H1 (cell line): Measurements from ENCODE around the gene MORN5. TPM values are rescaled to one million over a fixed set of nuclear protein-coding genes. Genes with fewer than 3 reads are reported as not detected.
A peak's percentile ranks its signal among the peaks of the same experiment; 100 is the strongest.

Experiments
- CTCF ChIA-PET: fragments of 300-600 bp; sonication (Branson Sonifier 250); formaldehyde crosslinking; loops from one replicate; lab custom pipeline; 2021; ENCODE audit not compliant: partially characterized antibody; lab: Charles Lee
- POLR2A ChIA-PET: fragments of 300-600 bp; sonication (Branson Sonifier 250); formaldehyde crosslinking; loops from one replicate; lab custom pipeline; 2021; ENCODE audit warnings: inconsistent platforms; ENCODE audit not compliant: partially characterized antibody; lab: Charles Lee
- DNase-seq, 2 experiments: peaks; one replicate each; pipeline versions ENCODE4 v3.0.0 to v3.0.0-alpha.2; 2010 to 2022; ENCODE audit warnings: low spot score in 2 of 2, low read depth in 1 of 2, mixed read lengths in 1 of 2
- FAIRE-seq: peaks from 2 replicates; lab custom pipeline; 2011; peaks lifted over from hg19 to GRCh38; lab: Jason Lieb, UNC
- H2AFZ ChIP-seq: 2 replicates; pipeline ENCODE4 v1.8.1; 2012; ENCODE audit warnings: low read length, inconsistent platforms
- H2AK5ac ChIP-seq: 2 replicates; pipeline ENCODE4 v1.6.1; 2013; ENCODE audit warnings: low read depth, low read length
- H2BK120ac ChIP-seq: replicated peaks from 2 replicates; pipeline ENCODE3; 2013; ENCODE audit warnings: low read depth, low read length, inconsistent platforms
- H2BK12ac ChIP-seq: 2 replicates; pipeline ENCODE4 v1.6.1; 2013; ENCODE audit warnings: low read depth, low read length
- H2BK15ac ChIP-seq: 2 replicates; pipeline ENCODE4 v1.6.1; 2013; ENCODE audit warnings: low read length
- H2BK20ac ChIP-seq: 2 replicates; pipeline ENCODE4 v1.6.1; 2013; ENCODE audit warnings: low read length
- H2BK5ac ChIP-seq: 2 replicates; pipeline ENCODE4 v1.6.1; 2013; ENCODE audit warnings: low read depth, low read length
- H3K14ac ChIP-seq: 2 replicates; pipeline ENCODE4 v1.6.1; 2013; ENCODE audit warnings: inconsistent platforms; ENCODE audit not compliant: insufficient read length
- H3K18ac ChIP-seq: 2 replicates; pipeline ENCODE4 v1.6.1; 2013; ENCODE audit warnings: low read length; ENCODE audit errors: extremely low read depth
- H3K23ac ChIP-seq: 2 replicates; pipeline ENCODE4 v1.6.1; 2013; ENCODE audit warnings: inconsistent platforms; ENCODE audit not compliant: insufficient read length
- H3K23me2 ChIP-seq: 2 replicates; pipeline ENCODE4 v1.6.1; 2013; ENCODE audit warnings: low read depth, low read length
- H3K27ac ChIP-seq: 2 replicates; pipeline ENCODE4 v1.6.1; 2011; ENCODE audit warnings: low read depth, low read length, inconsistent platforms
- H3K27me3 ChIP-seq, 4 experiments: replicated peaks in 1 of 4; 1 replicate in 1 of 4; 2 replicates in 3 of 4; pipeline versions ENCODE4 v1.6.1 to v1.8.1; 2011 to 2013; ENCODE audit warnings: low read length in 3 of 4, mild to moderate bottlenecking in 3 of 4, inconsistent platforms in 2 of 4, mixed read lengths in 2 of 4, moderate library complexity in 1 of 4; ENCODE audit not compliant: control insufficient read depth in 3 of 4, insufficient read depth in 3 of 4; ENCODE audit errors: extremely low read depth in 1 of 4
- H3K36me3 ChIP-seq, 4 experiments: 2 replicates each; pipeline versions ENCODE4 v1.6.1 to v1.8.1; 2011 to 2013; ENCODE audit warnings: mild to moderate bottlenecking in 4 of 4, low read length in 3 of 4, moderate library complexity in 2 of 4, control low read depth in 1 of 4, inconsistent platforms in 1 of 4; ENCODE audit not compliant: insufficient read depth in 4 of 4, control insufficient read depth in 2 of 4
- H3K4ac ChIP-seq: replicated peaks from 2 replicates; pipeline ENCODE3; 2013; ENCODE audit warnings: low read length, low read depth, mixed read lengths, inconsistent platforms; ENCODE audit not compliant: insufficient read length
- H3K4me1 ChIP-seq, 4 experiments: replicated peaks in 1 of 4; 1 replicate in 1 of 4; 2 replicates in 3 of 4; pipeline versions ENCODE4 v1.6.1 to v1.8.1; 2011 to 2013; ENCODE audit warnings: low read length in 3 of 4, inconsistent platforms in 2 of 4, mixed read lengths in 1 of 4; ENCODE audit not compliant: insufficient read depth in 4 of 4, control insufficient read depth in 3 of 4
- H3K4me2 ChIP-seq, 2 experiments: 2 replicates each; pipeline versions ENCODE4 v1.6.1 to v1.8.1; 2011 to 2013; ENCODE audit warnings: low read depth in 2 of 2, low read length in 2 of 2, control low read depth in 1 of 2, inconsistent platforms in 1 of 2, mild to moderate bottlenecking in 1 of 2; ENCODE audit not compliant: insufficient read depth in 1 of 2
- H3K4me3 ChIP-seq, 4 experiments: fragments of 200-600, 300-600 bp in 1 of 4; sonication (generic), shearing (Covaris generic), sonication (Bioruptor Twin) in 1 of 4; 2 replicates each; pipeline versions ENCODE4 v1.5.1 to v1.8.1; 2011 to 2016; ENCODE audit warnings: low read length in 4 of 4, low read depth in 3 of 4, control low read depth in 2 of 4, inconsistent platforms in 2 of 4, mild to moderate bottlenecking in 2 of 4, mixed read lengths in 1 of 4, moderate library complexity in 1 of 4; ENCODE audit not compliant: insufficient read depth in 2 of 4; ENCODE audit errors: extremely low read depth in 1 of 4
- H3K56ac ChIP-seq: replicated peaks from 2 replicates; pipeline ENCODE3; 2013; ENCODE audit warnings: low read depth, mild to moderate bottlenecking, mixed read lengths, low read length, inconsistent platforms; ENCODE audit not compliant: insufficient read length
- H3K79me1 ChIP-seq: 2 replicates; pipeline ENCODE4 v1.6.1; 2013; ENCODE audit warnings: low read depth, low read length, control low read depth
- H3K79me2 ChIP-seq, 2 experiments: 2 replicates each; pipeline versions ENCODE4 v1.6.1 to v1.8.1; 2012 to 2013; ENCODE audit warnings: low read length in 2 of 2, mild to moderate bottlenecking in 2 of 2, inconsistent platforms in 1 of 2; ENCODE audit not compliant: insufficient read depth in 2 of 2, control insufficient read depth in 1 of 2
- H3K9ac ChIP-seq, 4 experiments: replicated peaks in 1 of 4; 1 replicate in 1 of 4; 2 replicates in 3 of 4; pipeline versions ENCODE4 v1.6.1 to v1.8.1; 2011 to 2013; ENCODE audit warnings: low read depth in 3 of 4, low read length in 3 of 4, control low read depth in 2 of 4, mild to moderate bottlenecking in 2 of 4, moderate library complexity in 2 of 4, inconsistent platforms in 1 of 4; ENCODE audit errors: extremely low read depth in 1 of 4
- H3K9me3 ChIP-seq, 2 experiments: 2 replicates each; pipeline versions ENCODE4 v1.6.1 to v1.8.1; 2012 to 2013; ENCODE audit warnings: mild to moderate bottlenecking in 2 of 2, moderate library complexity in 2 of 2, control low read depth in 1 of 2, inconsistent platforms in 1 of 2, low read depth in 1 of 2, low read length in 1 of 2, mixed read lengths in 1 of 2; ENCODE audit not compliant: insufficient read depth in 2 of 2
- H4K20me1 ChIP-seq, 2 experiments: replicated peaks in 1 of 2; 2 replicates each; pipeline versions ENCODE3 to v1.8.1; 2011 to 2013; ENCODE audit warnings: inconsistent platforms in 2 of 2, low read length in 2 of 2, mild to moderate bottlenecking in 1 of 2; ENCODE audit not compliant: insufficient read depth in 2 of 2, control insufficient read depth in 1 of 2
- H4K5ac ChIP-seq: 2 replicates; pipeline ENCODE4 v1.6.1; 2013; ENCODE audit warnings: low read length, low read depth, mixed read lengths, inconsistent platforms; ENCODE audit not compliant: insufficient read length
- H4K8ac ChIP-seq: 2 replicates; pipeline ENCODE4 v1.8.0; 2013; ENCODE audit warnings: mild to moderate bottlenecking, moderate library complexity, low read length, inconsistent platforms; ENCODE audit not compliant: insufficient read depth; ENCODE audit errors: extremely low read depth
- H4K91ac ChIP-seq: replicated peaks from 2 replicates; pipeline ENCODE3; 2013; ENCODE audit warnings: low read length, mixed read lengths, inconsistent platforms; ENCODE audit not compliant: insufficient read length
- CEBPB ChIP-seq: IDR thresholded peaks from 2 replicates; pipeline ENCODE4 v1.6.1; 2012; ENCODE audit warnings: low read depth, low read length
- CREB1 ChIP-seq: IDR thresholded peaks from 2 replicates; pipeline ENCODE4 v1.6.1; 2012; ENCODE audit warnings: inconsistent platforms
- JUND ChIP-seq: IDR thresholded peaks from 2 replicates; pipeline ENCODE4 v1.6.1; 2011; ENCODE audit warnings: mild to moderate bottlenecking, improper control_type of control experiment, low read length
- SAP30 ChIP-seq: fragments of 300-600 bp; sonication (generic); IDR thresholded peaks from 2 replicates; pipeline ENCODE4 v1.7.1; 2012; ENCODE audit warnings: low read length, moderate library complexity, mild to moderate bottlenecking, inconsistent platforms; ENCODE audit not compliant: insufficient read depth, insufficient replicate concordance
- SIN3A ChIP-seq, 2 experiments: IDR thresholded peaks in 1 of 2; conservative IDR thresholded peaks in 1 of 2; 2 replicates each; pipeline ENCODE4 v1.6.1; 2011 to 2012; ENCODE audit warnings: low read length in 2 of 2, improper control_type of control experiment in 1 of 2, low read depth in 1 of 2, mild to moderate bottlenecking in 1 of 2
- SIX5 ChIP-seq: IDR thresholded peaks from 2 replicates; pipeline ENCODE4 v1.6.1; 2011; ENCODE audit warnings: mild to moderate bottlenecking, low read depth, low read length
- WGBS, 2 experiments: shearing (Covaris generic) in 1 of 2; methylation state at CpG; one replicate each; pipeline versions ENCODE4 v1.1.6 to v1.1.7; 2013 to 2015; ENCODE audit warnings: low lambda C conversion rate in 2 of 2, mixed read lengths in 2 of 2, inconsistent platforms in 1 of 2, low coverage in 1 of 2, missing lambda C conversion rate in 1 of 2; ENCODE audit not compliant: insufficient replicate concordance in 2 of 2, insufficient coverage in 1 of 2, insufficient read length in 1 of 2; ENCODE audit errors: extremely low coverage in 1 of 2, missing lambda C conversion rate in 1 of 2; 5-methylcytosine and 5-hydroxymethylcytosine counted together
- polyA plus RNA-seq, 7 experiments: library from polyadenylated mRNA; depleted of rRNA in 3 of 7; stranded (reverse) in 5 of 7; unstranded in 2 of 7; fragments of >200 nt in 5 of 7; fragments of 200-250 nt in 2 of 7; gene quantifications; 1 replicate in 5 of 7; 2 replicates in 1 of 7; 4 replicates in 1 of 7; pipeline versions ENCODE4 v1.2.1 to v1.2.3, GENCODE V29; 2011 to 2013; ENCODE audit warnings: missing spikeins in 2 of 7, mixed read lengths in 2 of 7
- total RNA-seq: library from RNA; stranded (reverse); fragmentation: NEBNext Ultra II Directional; extraction: Animal tissue kit (Norgen Biotek cat#: 25700); gene quantifications from 2 replicates; pipeline ENCODE4 v1.2.1, GENCODE V29; 2021

The MORN5 gene
- total and polyA plus RNA-seq, 2 of the 8 experiments (the other 6 are each of a cell fraction or from before 2014, with no cell fraction given), result not detected

DNA sequence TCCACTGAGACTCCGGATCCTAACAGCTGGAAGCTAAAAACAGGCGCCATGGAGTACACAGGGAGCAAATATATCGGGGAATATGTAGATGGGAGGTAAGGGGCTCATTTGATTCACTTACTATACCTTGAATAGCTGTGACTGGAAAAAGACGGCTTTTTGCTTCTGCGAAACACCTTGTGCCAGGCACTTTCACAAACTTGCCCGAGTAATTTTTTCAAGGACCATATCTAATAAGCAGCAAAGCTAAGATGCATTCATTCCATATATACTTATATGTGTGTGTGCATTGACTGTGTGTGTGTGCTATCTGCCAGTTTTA lies 178 bp downstream of the MORN5 start:
- Histone ChIP-seq H3K18ac (no peak overlapping the region), H3K4me3 (peak overlapping the region in 3 of 4 experiments; percentile 21 to 93 (median 88); a peak in 5 of 8 replicates), H3K23me2 (peaks cover 2% of the 10 kb centered on the region; the same call in 1 of the 2 replicates)
- TF ChIP-seq CREB1 (no peak), SIN3A (conservative IDR thresholded peaks at IDR 0.05 in 1 of 2, IDR thresholded peaks at IDR 0.05 in 1 of 2; ENCODE audit: low read depth in 1 of 2, low read length in 2 of 2) (peak; percentile 57 to 88; a peak in 2 of 4 replicates), SAP30 (peak; percentile 46), SIX5 (no peak), CEBPB (no peak), JUND (no peak)
- TF ChIP-seq, all 59 proteins: peak for 2
- Histone ChIP-seq H4K20me1 (peaks cover 0 to 2% of the 10 kb centered on the region in 2 experiments), H3K27ac (no peak overlapping the region), H2BK120ac (no peak overlapping the region), H3K56ac (no peak overlapping the region), H2BK15ac (no peak overlapping the region), H3K4ac (no peak overlapping the region), H2AK5ac (no peak overlapping the region), H3K23ac (no peak overlapping the region), H2BK12ac (no peak overlapping the region), H3K9me3 (peaks cover 0 to 4% of the 10 kb centered on the region in 2 experiments; a peak in 2 of 4 replicates), H4K8ac (no peak overlapping the region), H3K36me3 (no peaks in the 10 kb centered on the region), H3K14ac (no peak overlapping the region), H3K79me2 (peaks cover 0 to 20% of the 10 kb centered on the region in 2 experiments; a peak in 3 of 4 replicates), H3K9ac (no peak overlapping the region), H3K4me1 (peaks cover 0 to 4% (median 0%) of the 10 kb centered on the region in 4 experiments; a peak in 2 of 7 replicates), H2AFZ (peak overlapping the region; percentile 54; the same call in 1 of the 2 replicates), H3K27me3 (no peaks in the 10 kb centered on the region; a peak in 1 of 7 replicates), H3K79me1 (0 out of 2 replicates have a peak, but pooled peaks cover 2% of the 10 kb centered on the region), H2BK20ac (no peak overlapping the region), H4K91ac (no peak overlapping the region), H2BK5ac (no peak overlapping the region), H4K5ac (no peak overlapping the region), H3K4me2 (peak overlapping the region; percentile 64 to 100; a peak in 3 of 4 replicates)
- WGBS, 2 experiments, result 34% methylated on average over 6 of the region's 6 CpGs; no CpG with 5 or more reads in 1 of the 2 experiments
- no peak for FAIRE-seq
- DNase-seq, result no peak
- ChIA-PET POLR2A (interaction anchor here (0.9 to 2.2 kb wide), 4 partner anchors 15 to 57 kb away, joined by 3 to 9 read pairs (median 3); no protein-coding TSS in a partner anchor), CTCF (interaction anchor here (0.6 to 4.9 kb wide), 16 partner anchors 8 to 190 kb away, joined by 3 to 54 read pairs (median 8); no protein-coding TSS in a partner anchor)
